Measurements from ENCODE around the gene AMIGO3.

The AMIGO3 gene

GRCh38 chr3:49673715-49674496, 45.6 kb downstream of the AMIGO3 start, which contains the start of gene APEH:
APEH (plus strand) TSS chr3:49674351; CDS start chr3:49674402, 51 bp downstream.
- TF ChIP-seq, protein P1, sequence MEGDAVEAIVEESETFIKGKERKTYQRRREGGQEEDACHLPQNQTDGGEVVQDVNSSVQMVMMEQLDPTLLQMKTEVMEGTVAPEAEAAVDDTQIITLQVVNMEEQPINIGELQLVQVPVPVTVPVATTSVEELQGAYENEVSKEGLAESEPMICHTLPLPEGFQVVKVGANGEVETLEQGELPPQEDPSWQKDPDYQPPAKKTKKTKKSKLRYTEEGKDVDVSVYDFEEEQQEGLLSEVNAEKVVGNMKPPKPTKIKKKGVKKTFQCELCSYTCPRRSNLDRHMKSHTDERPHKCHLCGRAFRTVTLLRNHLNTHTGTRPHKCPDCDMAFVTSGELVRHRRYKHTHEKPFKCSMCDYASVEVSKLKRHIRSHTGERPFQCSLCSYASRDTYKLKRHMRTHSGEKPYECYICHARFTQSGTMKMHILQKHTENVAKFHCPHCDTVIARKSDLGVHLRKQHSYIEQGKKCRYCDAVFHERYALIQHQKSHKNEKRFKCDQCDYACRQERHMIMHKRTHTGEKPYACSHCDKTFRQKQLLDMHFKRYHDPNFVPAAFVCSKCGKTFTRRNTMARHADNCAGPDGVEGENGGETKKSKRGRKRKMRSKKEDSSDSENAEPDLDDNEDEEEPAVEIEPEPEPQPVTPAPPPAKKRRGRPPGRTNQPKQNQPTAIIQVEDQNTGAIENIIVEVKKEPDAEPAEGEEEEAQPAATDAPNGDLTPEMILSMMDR (IDR thresholded peaks at IDR 0.05; ENCODE audit: low read depth, low read length, missing control alignments) = no peak
- H3K27me3 ChIP-seq (replicated peaks) = no peaks in the 10 kb centered on the region
- peaks cover 22% of the 10 kb centered on the region for H3K36me3 ChIP-seq (replicated peaks)
- in situ Hi-C loops (cut with HindIII; ENCODE audit: low pct_ligation_motif_present, low sequenced_read_pairs) = loop anchor here (25.0 kb wide), 1 partner anchor 112 kb away; the partner anchor contains the start of gene BSN
- H3K4me3 ChIP-seq (ENCODE audit: low read depth, low read length) = peak within 1 kb of the TSS; percentile 76
- peak within 1 kb of the TSS; percentile 75 for H3K27ac ChIP-seq
- DNase-seq = peak; percentile 96

DNA sequence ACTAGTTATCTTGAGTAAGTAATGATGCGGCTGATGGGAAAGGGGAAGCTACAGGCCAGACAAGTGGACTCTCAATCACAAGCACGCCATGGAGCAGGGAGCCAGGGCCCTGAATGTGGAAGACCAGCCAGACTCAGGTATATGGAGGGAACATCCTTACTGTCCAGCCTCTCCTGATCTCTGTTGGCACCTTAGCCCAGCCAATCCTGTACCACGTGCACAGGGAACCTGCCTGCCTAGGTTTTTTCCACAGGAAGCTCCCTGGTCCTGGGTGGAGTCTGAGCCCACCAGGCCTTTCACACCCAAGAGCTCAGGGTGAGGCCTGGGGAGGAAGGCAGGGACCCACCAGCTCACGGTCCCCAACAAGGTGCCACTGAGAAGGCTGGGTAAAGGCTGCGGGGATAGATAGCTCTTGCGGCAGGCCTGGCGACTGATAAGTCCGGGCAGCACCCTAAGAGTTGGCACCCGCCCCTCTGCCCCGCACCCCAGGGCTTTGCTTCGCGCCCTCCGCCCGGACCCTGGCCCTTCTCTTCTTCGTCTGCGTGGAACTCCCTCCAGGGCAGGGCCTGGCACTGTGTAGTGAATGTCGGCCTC, 46.3 kb downstream of the AMIGO3 start:
- in situ Hi-C loops (cut with HindIII; ENCODE audit: low pct_ligation_motif_present, low sequenced_read_pairs) = loop anchor here (25.0 kb wide), 1 partner anchor 111 kb away; the partner anchor contains the start of gene BSN
- no peak for DNase-seq
- Histone ChIP-seq H3K27ac (peak overlapping the region; percentile 75), H3K36me3 (replicated peaks) (peaks cover 16% of the 10 kb centered on the region), H3K4me3 (ENCODE audit: low read depth, low read length) (peak overlapping the region; percentile 76), H3K27me3 (replicated peaks) (no peaks in the 10 kb centered on the region)
- TF ChIP-seq, protein P1 (IDR thresholded peaks at IDR 0.05; ENCODE audit: low read depth, low read length, missing control alignments) = no peak

- TF ChIP-seq, protein P1 (IDR thresholded peaks at IDR 0.05; ENCODE audit: low read depth, low read length, missing control alignments) = peak; percentile 93
- Histone ChIP-seq H3K4me3 (ENCODE audit: low read depth, low read length) (no peak overlapping the region), H3K36me3 (replicated peaks) (peaks cover 3% of the 10 kb centered on the region), H3K27me3 (replicated peaks) (no peaks in the 10 kb centered on the region), H3K27ac (no peak overlapping the region)
- in situ Hi-C loops (cut with HindIII; ENCODE audit: low pct_ligation_motif_present, low sequenced_read_pairs) = loop anchor here (25.0 kb wide), 1 partner anchor 109 kb away; the partner anchor contains the start of gene BSN
- no peak for DNase-seq
Observed at GRCh38 chr3:49671291-49672288, 47.9 kb downstream of the AMIGO3 start.

- no peak overlapping the region for H3K27ac ChIP-seq
- TF ChIP-seq, protein P1 (IDR thresholded peaks at IDR 0.05; ENCODE audit: low read depth, low read length, missing control alignments) = no peak
- no peak overlapping the region for H3K4me3 ChIP-seq (ENCODE audit: low read depth, low read length)
- H3K36me3 ChIP-seq (replicated peaks) = no peaks in the 10 kb centered on the region
- H3K27me3 ChIP-seq (replicated peaks) = no peaks in the 10 kb centered on the region
- DNase-seq = no peak
- in situ Hi-C loops (cut with HindIII; ENCODE audit: low pct_ligation_motif_present, low sequenced_read_pairs) = loop anchor here (25.0 kb wide), 1 partner anchor 109 kb away; the partner anchor contains the start of gene BSN
Observed at GRCh38 chr3:49670940-49671290, 48.6 kb downstream of the AMIGO3 start.

- no peak for DNase-seq
- TF ChIP-seq, protein P1 (IDR thresholded peaks at IDR 0.05; ENCODE audit: low read depth, low read length, missing control alignments) = no peak
- H3K4me3 ChIP-seq (ENCODE audit: low read depth, low read length) = no peak overlapping the region
Observed at GRCh38 chr3:49669352-49669751, 50.1 kb downstream of the AMIGO3 start.

More at GRCh38 chr3:49669352-49669751, 50.1 kb downstream of the AMIGO3 start:
- no peak overlapping the region for H3K27ac ChIP-seq
- no peaks in the 10 kb centered on the region for H3K27me3 ChIP-seq (replicated peaks)
- in situ Hi-C loops (cut with HindIII; ENCODE audit: low pct_ligation_motif_present, low sequenced_read_pairs) = loop anchor here (25.0 kb wide), 1 partner anchor 107 kb away; the partner anchor contains the start of gene BSN
- no peaks in the 10 kb centered on the region for H3K36me3 ChIP-seq (replicated peaks)
